ENCODE measurements around the gene TMTC1.

The TMTC1 gene

GRCh38 chr12:29509503-29509902 lies 274.2 kb downstream of the TMTC1 start:
- intact Hi-C loops (cut with DNase I), result no loop called here
- DNase-seq, result no peak

- intact Hi-C loops (cut with DNase I), result no loop called here
- no peak for DNase-seq
Measured at GRCh38 chr12:29508949-29509348, 274.8 kb downstream of the TMTC1 start.

- intact Hi-C loops (cut with DNase I), result no loop called here
- DNase-seq, result no peak
Measured at GRCh38 chr12:29505122-29505521, 278.6 kb downstream of the TMTC1 start.

GRCh38 chr12:29503283-29503682 lies 280.5 kb downstream of the TMTC1 start:
- intact Hi-C loops (cut with DNase I), result no loop called here
- no peak for DNase-seq

GRCh38 chr12:29499235-29499634 lies 284.5 kb downstream of the TMTC1 start:
- no peak for DNase-seq
- intact Hi-C loops (cut with DNase I), result no loop called here

- intact Hi-C loops (cut with DNase I), result no loop called here
- DNase-seq, result peak in 1 of 10 donors; percentile 59
Measured at GRCh38 chr12:29497588-29497987, 286.2 kb downstream of the TMTC1 start, which contains the start of gene OVCH1. OVCH1 (minus strand) TSS chr12:29497686; CDS start chr12:29497686, 0 bp downstream.

GRCh38 chr12:29492891-29493290 lies 290.9 kb downstream of the TMTC1 start:
- intact Hi-C loops (cut with DNase I), result no loop called here
- no peak for DNase-seq

GRCh38 chr12:29486972-29487371 lies 296.8 kb downstream of the TMTC1 start:
- no peak for DNase-seq
- intact Hi-C loops (cut with DNase I), result no loop called here

GRCh38 chr12:29463198-29463597 lies 320.5 kb downstream of the TMTC1 start:
- intact Hi-C loops (cut with DNase I), result no loop called here
- no peak for DNase-seq

- intact Hi-C loops (cut with DNase I), result no loop called here
- DNase-seq, result no peak
Measured at GRCh38 chr12:29460082-29460481, 323.7 kb downstream of the TMTC1 start.

- DNase-seq, result peak in 8 of 10 donors; percentile 23 to 91 (median 58)
Measured at GRCh38 chr12:29455087-29455486, 328.7 kb downstream of the TMTC1 start.

GRCh38 chr12:29451888-29452287 lies 331.9 kb downstream of the TMTC1 start:
- intact Hi-C loops (cut with DNase I), result loop anchor here (5.0 to 10.0 kb wide), 2 partner anchors 70 to 387 kb away; partner anchors contain the start of gene ERGIC2
- no peak for DNase-seq

More at GRCh38 chr12:29455087-29455486, 328.7 kb downstream of the TMTC1 start:
- intact Hi-C loops (cut with DNase I), result loop anchor here (10.0 kb wide), 1 partner anchor 390 kb away; no protein-coding TSS in a partner anchor
